Fibroblast of lung (primary cell): ENCODE measurements around the gene NAALADL1. TPM values are rescaled to one million over a fixed set of nuclear protein-coding genes. Genes with fewer than 3 reads are reported as not detected.

Source experiments
- DNase-seq, 2 donors: peaks; one replicate each; pipeline versions ENCODE4 v3.0.0 to v3.0.0-alpha.2; 2010; ENCODE audit warnings: low read depth in 2 of 2
- H2AFZ ChIP-seq: 2 replicates; pipeline ENCODE4 v1.5.1; 2012; ENCODE audit warnings: low read length, control low read depth, inconsistent platforms
- H3K27ac ChIP-seq: 2 replicates; pipeline ENCODE4 v1.5.1; 2011; ENCODE audit warnings: low read length, control low read depth; ENCODE audit not compliant: insufficient read depth
- H3K27me3 ChIP-seq: 2 replicates; pipeline ENCODE4 v1.5.1; 2011; ENCODE audit warnings: mild to moderate bottlenecking, low read length; ENCODE audit not compliant: control insufficient read depth, insufficient read depth
- H3K36me3 ChIP-seq: 2 replicates; pipeline ENCODE4 v1.5.1; 2011; ENCODE audit warnings: low read length; ENCODE audit not compliant: control insufficient read depth, insufficient read depth
- H3K4me1 ChIP-seq: 2 replicates; pipeline ENCODE4 v1.5.1; 2011; ENCODE audit warnings: low read length; ENCODE audit not compliant: control insufficient read depth, insufficient read depth; ENCODE audit errors: extremely low read depth
- H3K4me2 ChIP-seq: 2 replicates; pipeline ENCODE4 v1.5.1; 2011; ENCODE audit warnings: low read length, control low read depth; ENCODE audit not compliant: insufficient read depth; ENCODE audit errors: extremely low read depth
- H3K4me3 ChIP-seq, 4 experiments: fragments of 200-600 bp in 1 of 4; sonication (generic) in 1 of 4; replicated peaks in 1 of 4; 2 replicates each; pipeline ENCODE4 v1.5.1; 2011 to 2016; ENCODE audit warnings: low read length in 4 of 4, low read depth in 3 of 4, mild to moderate bottlenecking in 3 of 4, control low read depth in 2 of 4, inconsistent platforms in 1 of 4, mixed read lengths in 1 of 4; ENCODE audit not compliant: insufficient read depth in 1 of 4; ENCODE audit errors: control extremely low read depth in 1 of 4
- H3K79me2 ChIP-seq: 2 replicates; pipeline ENCODE4 v1.5.1; 2012; ENCODE audit warnings: mild to moderate bottlenecking, low read length, inconsistent platforms; ENCODE audit not compliant: control insufficient read depth, insufficient read depth
- H3K9ac ChIP-seq: 2 replicates; pipeline ENCODE4 v1.5.1; 2011; ENCODE audit warnings: mild to moderate bottlenecking, low read length, control low read depth; ENCODE audit not compliant: insufficient read depth
- H3K9me3 ChIP-seq: 2 replicates; pipeline ENCODE4 v1.5.1; 2012; ENCODE audit warnings: low read depth, low read length; ENCODE audit not compliant: control insufficient read depth, insufficient read depth
- H4K20me1 ChIP-seq: 2 replicates; pipeline ENCODE4 v1.5.1; 2011; ENCODE audit warnings: low read length; ENCODE audit not compliant: control insufficient read depth, insufficient read depth; ENCODE audit errors: extremely low read depth
- CTCF ChIP-seq, 2 donors: IDR thresholded peaks in 1 of 2; conservative IDR thresholded peaks in 1 of 2; 1 replicate in 1 of 2; 2 replicates in 1 of 2; pipeline ENCODE4 v1.5.1; 2011 to 2012; ENCODE audit warnings: low read length in 2 of 2, control low read depth in 1 of 2, inconsistent platforms in 1 of 2, low read depth in 1 of 2, mild to moderate bottlenecking in 1 of 2
- EZH2 ChIP-seq: IDR thresholded peaks from 2 replicates; pipeline ENCODE4 v1.5.1; 2012; ENCODE audit warnings: low read length, control low read depth, mild to moderate bottlenecking; ENCODE audit errors: missing control alignments
- polyA plus RNA-seq, 2 donors: library from polyadenylated mRNA; depleted of rRNA in 1 of 2; stranded (reverse) in 1 of 2; unstranded in 1 of 2; fragments of >200 nt; gene quantifications; 2 replicates each; pipeline ENCODE4 v1.2.1, GENCODE V29; 2011 to 2012; ENCODE audit warnings: missing spikeins in 1 of 2
- total RNA-seq: library from RNA; depleted of rRNA; stranded (reverse); fragments of >200 nt; gene quantifications from 2 replicates; pipeline ENCODE4 v1.2.1, GENCODE V29; 2014

NAALADL1 gene
- total and polyA plus RNA-seq, 2 donors (not counting 1 experiment from before 2014, with no cell fraction given), result 14.9 to 35.5 TPM

- Histone ChIP-seq H3K9ac (no peak overlapping the region), H3K27me3 (no peaks in the 10 kb centered on the region), H3K4me3 (no peak overlapping the region), H3K9me3 (no peaks in the 10 kb centered on the region), H3K4me1 (no peaks in the 10 kb centered on the region), H2AFZ (no peak overlapping the region), H3K27ac (no peak overlapping the region), H3K79me2 (no peaks in the 10 kb centered on the region), H3K36me3 (no peaks in the 10 kb centered on the region), H4K20me1 (no peaks in the 10 kb centered on the region), H3K4me2 (no peak overlapping the region)
- DNase-seq, result peak; percentile 8 to 30
- TF ChIP-seq CTCF (conservative IDR thresholded peaks at IDR 0.05 in 1 of 2, IDR thresholded peaks at IDR 0.05 in 1 of 2; ENCODE audit: low read depth in 1 of 2, low read length in 2 of 2), result no peak
- no peak for TF ChIP-seq EZH2
Measured at GRCh38 chr11:65059959-65060824, 1.8 kb upstream of the NAALADL1 start.

GRCh38 chr11:65059523-65059922 lies 1.2 kb upstream of the NAALADL1 start:
- H3K36me3 ChIP-seq, result no peaks in the 10 kb centered on the region
- DNase-seq, result no peak
- no peaks in the 10 kb centered on the region for H3K4me1 ChIP-seq
- no peaks in the 10 kb centered on the region for H3K79me2 ChIP-seq
- H3K4me2 ChIP-seq, result no peak overlapping the region
- H3K27me3 ChIP-seq, result peaks cover 6% of the 10 kb centered on the region
- no peaks in the 10 kb centered on the region for H3K9me3 ChIP-seq
- H3K27ac ChIP-seq, result no peak overlapping the region
- H3K4me3 ChIP-seq, result no peak overlapping the region
- no peak overlapping the region for H2AFZ ChIP-seq
- TF ChIP-seq EZH2 (no peak), CTCF (conservative IDR thresholded peaks at IDR 0.05 in 1 of 2, IDR thresholded peaks at IDR 0.05 in 1 of 2; ENCODE audit: low read depth in 1 of 2, low read length in 2 of 2) (no peak)
- H3K9ac ChIP-seq, result no peak overlapping the region
- no peaks in the 10 kb centered on the region for H4K20me1 ChIP-seq

GRCh38 chr11:65058012-65058411 lies 341 bp downstream of the NAALADL1 start:
- H3K27me3 ChIP-seq, result peaks cover 8% of the 10 kb centered on the region
- no peak overlapping the region for H3K4me3 ChIP-seq
- H2AFZ ChIP-seq, result no peak overlapping the region
- H3K9ac ChIP-seq, result no peak overlapping the region
- H3K4me2 ChIP-seq, result no peak overlapping the region
- H3K27ac ChIP-seq, result no peak overlapping the region
- H3K4me1 ChIP-seq, result no peaks in the 10 kb centered on the region
- DNase-seq, result no peak
- H3K79me2 ChIP-seq, result no peaks in the 10 kb centered on the region
- no peaks in the 10 kb centered on the region for H3K36me3 ChIP-seq
- TF ChIP-seq EZH2, result no peak
- TF ChIP-seq CTCF (conservative IDR thresholded peaks at IDR 0.05 in 1 of 2, IDR thresholded peaks at IDR 0.05 in 1 of 2; ENCODE audit: low read depth in 1 of 2, low read length in 2 of 2), result no peak
- H3K9me3 ChIP-seq, result no peaks in the 10 kb centered on the region
- H4K20me1 ChIP-seq, result no peaks in the 10 kb centered on the region
